NCI-H1105 treated with DMSO at 0.1 percent for 48 hours (cell line): ENCODE measurements around the gene HDAC10.

Source experiments
- DNase-seq: peaks from one replicate; lab custom pipeline; 2025; lab: John Stamatoyannopoulos, UW

The HDAC10 gene

DNA sequence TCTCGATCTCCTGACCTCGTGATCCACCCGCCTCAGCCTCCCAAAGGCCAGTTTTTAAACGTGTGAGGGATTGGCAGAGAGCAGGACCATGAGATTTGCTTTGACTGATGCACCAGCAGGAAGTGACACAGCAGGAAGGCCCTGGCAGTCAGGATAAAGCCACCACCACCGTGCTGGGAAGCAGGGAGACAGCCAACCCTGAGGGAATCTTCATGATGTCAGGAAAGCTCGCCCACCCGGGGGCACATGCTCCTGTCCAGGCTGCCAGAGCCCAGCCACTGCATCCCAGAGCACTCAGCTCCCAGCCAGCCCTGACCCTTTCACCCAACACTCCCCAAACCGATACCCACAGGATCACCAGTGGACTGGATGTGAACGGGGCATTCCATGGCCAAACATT, 12.3 kb downstream of the HDAC10 start:
- DNase-seq, result no peak

DNA sequence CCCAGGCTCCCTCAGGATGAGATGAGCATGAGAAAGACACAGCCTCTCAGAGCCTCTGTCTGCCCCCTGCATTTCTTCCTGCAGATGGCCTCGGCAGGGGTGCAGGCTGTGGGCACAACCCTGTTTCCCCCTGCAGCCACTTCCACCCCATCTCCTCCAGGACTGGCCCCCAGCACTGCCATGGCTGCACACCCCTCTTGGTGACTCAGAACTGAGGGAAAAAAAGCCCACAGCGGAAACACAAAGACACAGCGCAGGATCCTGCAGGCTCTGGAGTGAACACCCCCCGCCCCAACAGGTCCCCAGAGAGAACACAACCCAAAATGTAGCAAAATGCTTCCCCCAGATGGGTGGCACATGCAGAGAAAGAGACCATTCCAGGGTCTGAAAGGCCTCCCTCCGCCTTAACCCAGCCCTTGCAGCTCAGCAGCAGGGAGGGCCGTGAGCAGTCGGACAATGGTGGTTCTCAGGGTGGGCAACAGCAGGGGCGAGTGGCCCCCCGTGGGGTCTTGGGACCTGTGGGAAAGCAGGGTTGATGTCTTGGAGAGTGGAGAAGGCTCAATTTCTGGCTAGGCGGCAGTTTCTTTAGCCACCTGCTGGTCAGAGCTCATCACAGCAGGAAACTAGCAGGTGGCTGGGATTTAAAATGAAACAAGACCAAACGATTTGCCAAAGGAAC, 14.2 kb downstream of the HDAC10 start:
- DNase-seq, result no peak

DNA sequence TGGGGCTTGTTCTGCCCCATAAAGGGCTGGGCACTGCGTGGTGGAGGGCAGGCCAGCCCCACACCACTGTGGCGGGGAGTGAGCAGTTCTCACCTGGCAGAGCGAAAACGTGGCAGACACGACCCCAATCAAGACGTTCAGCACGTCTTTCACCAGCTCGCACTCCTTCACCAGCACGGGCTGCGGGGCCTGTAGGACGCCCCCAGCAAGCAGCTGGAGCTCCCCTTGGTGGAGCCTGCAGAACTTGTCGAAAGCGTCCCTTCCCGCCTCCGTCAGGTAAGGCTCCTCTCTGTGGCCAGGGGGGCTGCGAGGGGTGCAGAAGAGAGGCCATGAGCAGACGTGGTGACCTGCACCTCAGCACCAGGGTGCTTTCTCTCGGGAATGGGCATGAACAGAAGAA, 17.8 kb downstream of the HDAC10 start:
- DNase-seq, result no peak

DNA sequence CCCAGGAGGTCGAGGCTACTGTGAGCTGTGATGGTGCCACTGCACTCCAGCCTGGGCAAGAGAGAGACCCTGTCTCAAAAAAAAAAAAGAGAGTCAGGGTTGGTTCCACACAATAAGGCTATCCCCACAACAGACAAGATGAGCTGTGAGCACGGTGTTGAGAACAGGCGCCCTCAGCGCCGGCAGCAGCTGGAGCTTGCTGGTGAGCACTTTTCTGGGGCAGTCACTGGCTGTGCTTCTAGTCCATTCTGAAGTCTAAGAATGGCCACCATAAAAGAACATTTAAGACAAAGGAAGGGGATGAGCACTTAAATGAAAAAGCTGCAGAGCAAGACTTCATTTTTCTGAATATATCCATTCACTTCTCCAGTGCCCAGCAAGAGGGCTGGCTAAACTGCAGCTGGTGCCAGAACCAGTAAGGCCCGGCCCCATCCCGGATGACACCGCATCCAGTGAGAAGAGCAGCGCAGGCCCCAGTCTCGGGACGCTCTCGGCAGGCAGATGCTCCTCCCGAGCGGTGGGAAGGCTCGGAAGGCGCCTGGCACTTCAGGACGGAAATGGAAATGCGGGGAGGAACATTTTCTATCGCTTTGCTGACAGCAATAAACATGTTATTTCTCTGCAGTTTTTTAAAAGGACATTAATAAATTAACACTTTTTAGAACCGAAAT, 18.4 kb downstream of the HDAC10 start:
- DNase-seq, result no peak

DNA sequence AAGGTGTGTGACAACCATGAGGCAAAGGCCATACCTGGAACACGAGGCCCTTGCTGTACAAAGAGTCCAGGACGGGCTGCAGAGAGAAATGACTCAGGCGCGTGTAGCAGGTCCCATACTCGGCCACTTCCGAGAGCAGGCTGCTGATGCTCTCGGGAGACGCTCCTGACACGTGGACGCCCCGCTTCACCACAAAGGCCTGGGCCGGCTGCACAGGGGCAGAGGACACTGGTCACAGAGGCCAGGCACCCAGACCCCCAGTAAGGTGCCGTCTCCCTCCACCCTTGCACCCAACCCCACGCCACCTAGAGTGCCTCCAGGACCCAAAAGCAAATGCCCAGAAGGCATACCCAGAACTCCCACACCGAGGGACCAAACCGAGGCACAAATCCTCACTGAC, 21.7 kb downstream of the HDAC10 start:
- no peak for DNase-seq

DNA sequence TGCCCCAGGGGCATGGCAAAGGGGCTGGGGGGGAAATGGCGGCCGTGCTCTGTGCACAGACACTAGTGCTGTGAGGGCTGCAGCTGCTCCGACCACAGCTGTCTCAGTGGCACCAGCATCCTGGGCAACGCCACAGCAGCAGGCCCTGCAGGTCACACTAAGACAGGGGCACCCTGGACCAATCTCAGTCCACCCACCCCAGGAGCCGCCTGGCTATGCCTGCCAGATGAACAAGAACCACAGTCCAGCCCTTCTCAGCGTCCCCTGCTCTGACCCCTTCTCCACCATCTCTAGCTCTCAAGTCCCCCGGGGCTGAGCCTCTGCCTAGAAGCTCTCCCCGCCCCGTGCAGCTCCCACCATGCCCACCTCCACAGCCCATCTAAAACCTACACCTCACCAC, 22.7 kb downstream of the HDAC10 start:
- no peak for DNase-seq

DNA sequence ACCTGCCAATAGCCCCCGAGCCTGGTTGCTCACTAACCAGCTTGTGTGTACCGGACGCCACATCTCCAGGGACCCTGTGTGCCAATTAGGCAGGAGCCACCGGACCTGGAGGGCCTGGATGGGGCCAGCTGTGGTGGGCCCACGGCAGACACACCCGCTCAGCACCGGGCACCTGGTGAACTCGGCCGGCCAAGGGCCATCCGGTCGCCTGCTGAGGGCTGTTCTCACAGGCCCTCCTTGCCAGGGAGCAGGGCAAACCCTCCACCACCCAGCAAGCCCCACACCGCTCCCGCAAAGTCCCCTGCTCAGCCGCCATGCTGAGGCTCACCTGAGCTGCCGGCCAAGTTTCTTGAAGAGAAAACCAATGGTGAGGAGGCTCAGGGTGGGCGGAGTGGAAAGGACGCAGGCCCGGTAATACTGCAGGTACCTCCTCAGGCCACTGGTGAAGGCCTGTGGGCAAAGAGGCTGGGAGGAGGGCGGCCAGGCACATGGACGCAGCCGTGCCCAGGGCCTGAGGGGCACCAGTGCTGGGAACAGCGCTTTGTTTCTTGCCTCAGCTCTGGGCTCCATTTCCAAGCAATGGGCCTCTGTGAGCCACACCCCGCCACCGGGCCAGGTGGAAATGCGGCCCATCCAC, 23.4 kb downstream of the HDAC10 start:
- no peak for DNase-seq

DNA sequence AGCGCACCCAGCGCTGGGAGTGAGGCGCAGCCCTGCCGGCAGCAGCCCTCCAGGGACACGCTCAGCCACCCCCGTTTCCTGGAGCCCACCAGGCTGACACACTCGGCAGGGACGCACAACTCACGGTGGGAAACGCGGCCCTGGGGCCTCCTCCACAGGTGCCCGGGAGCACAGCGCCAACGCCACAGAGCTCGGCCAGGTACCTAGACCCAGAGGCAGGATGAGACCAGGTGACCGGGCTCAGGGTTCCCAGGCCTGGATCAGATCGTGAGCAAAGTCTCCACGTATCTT, 24.2 kb downstream of the HDAC10 start:
- DNase-seq, result no peak

DNA sequence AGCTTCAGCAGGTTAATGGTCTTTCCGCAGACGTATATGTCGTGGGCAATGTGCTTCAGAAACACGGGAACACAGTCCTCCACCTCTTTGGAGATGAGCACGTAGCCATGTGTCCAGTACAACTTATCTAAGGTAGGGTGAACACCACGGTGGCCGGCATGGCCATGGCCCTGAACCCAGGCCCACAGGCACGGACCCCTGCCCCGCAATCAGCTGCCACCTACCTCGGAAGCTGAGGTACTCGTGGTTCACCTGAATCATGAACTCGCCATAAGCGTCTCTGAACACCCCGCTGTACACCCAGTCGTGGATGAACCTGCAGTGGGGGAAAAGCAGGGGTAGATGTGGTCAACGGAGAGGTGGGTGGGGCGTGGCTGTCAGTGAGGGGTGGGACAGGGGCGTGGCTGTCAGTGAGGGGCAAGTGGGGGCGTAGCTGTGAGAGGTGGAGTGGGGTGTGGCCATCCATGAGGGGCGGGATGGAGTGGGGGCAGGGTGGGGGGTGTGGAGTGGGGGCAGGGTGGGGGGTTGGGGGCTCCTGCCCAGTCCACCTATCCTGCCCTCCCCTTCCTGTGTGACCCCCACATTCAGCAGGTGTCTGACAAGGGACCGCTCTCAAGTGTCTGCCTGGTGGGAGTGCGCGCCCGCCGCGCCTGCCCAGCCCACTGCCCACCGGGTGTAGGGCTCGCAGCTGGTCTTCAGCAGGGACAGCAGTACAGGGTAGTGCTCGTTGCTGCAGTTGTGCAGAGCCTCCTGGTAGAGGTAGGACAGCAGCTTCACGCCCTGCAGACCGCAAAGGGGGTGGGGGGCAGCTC, 24.8 kb downstream of the HDAC10 start:
- no peak for DNase-seq

DNA sequence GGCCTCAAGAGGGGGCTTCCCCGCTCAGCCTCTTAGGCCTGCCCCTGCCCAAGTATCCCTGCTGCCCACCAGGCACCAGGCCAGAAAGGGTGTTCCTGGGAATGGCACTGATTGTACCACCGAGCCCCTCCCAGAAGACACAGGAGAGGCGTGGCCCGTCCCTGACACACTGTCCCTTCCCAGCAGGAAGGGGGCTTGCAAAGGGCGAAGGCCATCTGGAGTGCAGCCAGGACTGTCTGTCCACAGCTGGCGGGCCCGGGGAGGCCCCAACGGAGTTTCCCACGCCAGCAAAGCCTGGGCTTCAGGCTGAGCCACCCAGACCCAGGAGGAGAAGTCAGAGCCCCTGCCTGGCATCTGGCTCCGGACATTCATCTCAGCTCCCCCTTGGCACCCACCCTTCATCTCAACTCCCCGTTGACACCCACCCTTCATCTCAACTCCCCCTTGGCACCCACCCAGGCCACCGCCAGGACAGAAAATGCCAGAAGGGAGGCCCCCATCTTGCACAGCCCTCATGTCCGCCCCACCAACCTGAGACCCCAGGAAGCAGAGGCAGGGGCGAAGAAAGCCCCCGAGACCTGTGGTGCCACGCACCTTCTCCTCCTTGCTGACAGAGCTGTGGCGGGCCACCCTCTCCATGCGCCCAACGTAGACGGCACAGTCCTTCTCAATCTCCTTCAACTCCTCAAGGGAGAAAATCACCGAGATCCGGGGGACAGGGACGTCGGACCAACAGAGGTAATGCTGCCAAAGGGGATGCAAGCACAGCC, 25.7 kb downstream of the HDAC10 start:
- DNase-seq, result no peak

DNA sequence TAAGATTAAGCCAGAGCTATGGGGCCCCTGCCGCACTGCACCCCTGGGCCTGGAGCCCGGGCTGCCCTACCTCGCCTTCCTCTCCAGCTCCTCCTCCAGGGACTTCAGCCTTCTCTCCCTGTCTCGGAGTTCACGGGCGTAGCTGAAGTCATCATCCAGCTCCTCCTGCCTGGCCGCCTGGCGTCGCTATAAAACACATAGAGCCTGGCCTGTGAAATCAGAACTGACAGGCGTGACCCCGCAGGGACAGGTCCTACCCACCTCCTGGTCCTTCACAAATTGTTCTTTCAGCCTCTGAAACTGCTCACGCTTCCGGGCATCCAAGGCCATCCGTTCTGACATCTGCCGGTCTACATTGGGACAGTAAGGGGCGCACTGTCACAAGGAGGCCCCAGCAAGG, 27.0 kb downstream of the HDAC10 start:
- DNase-seq, result no peak

DNA sequence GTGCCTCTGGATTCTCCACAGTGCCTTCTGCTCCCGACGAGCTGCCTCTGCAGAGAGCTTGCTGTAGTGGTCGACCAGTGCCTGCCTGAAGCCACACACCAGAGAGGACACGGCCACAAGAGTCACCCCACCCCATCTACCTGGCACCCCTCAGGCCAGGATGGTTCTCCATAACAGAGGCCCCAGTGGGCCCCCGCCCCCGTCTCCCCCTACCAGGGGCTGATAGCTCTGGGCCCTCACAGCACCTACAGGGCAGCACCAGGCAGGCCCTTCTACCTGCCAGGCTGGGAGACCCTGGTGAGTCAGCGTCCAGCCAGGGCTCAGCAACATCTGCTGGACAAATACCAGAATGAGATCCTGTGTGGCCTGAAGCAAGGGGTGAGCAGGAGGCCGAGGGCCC, 28.6 kb downstream of the HDAC10 start:
- no peak for DNase-seq

DNA sequence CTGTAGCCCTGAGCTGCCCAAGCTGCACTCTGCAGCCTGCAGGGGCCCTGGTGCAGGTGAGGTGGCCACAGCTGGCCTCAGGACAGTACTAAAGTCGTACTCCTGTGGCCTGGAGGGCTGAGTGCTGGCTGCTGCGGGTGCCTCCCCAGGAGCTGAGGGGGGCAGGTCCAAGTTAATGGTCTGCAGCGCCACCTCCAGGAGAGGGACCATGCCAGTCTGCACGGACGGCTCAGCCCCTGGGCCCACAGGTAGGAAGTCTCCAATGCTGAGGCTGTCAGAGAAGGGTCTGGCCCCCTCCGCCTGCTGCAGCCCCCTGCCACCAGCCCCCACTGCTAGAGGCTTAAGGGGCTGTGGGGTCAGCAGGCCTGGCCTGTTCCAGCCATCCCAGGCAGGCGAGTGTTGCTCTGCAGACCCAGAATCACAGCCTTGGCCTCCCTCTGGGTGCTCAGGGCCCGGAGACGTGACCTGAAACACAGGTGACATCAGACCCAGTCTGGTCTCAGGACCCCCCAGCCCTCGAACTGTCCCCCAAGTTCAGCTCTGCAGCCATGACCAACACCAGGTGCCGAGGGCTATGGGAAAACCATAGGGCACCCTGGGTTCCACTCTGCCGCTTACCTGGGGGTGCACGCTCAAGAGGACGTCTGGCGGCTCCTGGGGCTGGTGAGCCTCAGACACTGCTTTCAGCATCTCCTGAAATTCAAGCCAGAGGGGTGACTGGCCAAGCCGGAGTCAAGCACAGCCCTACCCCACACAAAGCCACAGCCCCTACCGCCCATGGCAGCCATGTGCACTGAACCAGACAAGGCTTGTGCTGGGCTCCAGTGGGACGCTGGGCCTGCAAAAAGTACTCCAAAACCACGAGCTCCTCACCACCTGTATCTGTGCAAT, 29.4 kb downstream of the HDAC10 start:
- no peak for DNase-seq

DNA sequence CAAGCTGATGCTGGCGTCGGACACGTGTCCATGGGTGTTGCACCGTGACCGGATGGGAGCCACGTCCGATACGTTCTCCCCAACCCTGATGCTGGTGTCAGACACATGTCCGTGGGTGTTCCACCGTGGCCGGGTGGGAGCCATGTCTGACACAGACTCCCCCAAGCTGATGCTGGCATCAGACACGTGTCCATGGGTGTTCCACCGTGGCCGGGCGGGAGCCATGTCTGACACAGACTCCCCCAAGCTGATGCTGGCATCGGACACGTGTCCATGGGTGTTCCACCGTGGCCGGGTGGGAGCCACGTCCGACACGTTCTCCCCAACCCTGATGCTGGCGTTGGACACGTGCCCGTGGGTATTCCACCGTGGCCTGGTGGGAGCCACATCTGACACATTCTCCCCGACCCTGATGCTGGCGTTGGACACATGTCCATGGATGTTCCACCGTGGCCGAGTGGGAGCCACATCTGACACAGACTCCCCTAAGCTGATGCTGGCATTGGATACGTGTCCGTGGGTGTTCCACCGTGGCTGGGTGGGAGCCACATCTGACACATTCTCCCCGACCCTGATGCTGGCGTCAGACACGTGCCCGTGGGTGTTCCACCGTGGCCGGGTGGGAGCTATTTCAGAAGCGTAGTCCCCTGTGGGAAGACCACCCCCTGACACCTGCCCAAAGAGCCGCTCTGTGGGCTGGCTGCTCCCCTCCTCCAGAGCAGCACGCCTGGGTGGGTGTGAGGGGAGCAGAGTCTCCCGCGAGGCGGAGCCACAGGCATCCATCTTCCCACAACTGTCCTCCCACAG, 30.3 kb downstream of the HDAC10 start:
- DNase-seq, result no peak

DNA sequence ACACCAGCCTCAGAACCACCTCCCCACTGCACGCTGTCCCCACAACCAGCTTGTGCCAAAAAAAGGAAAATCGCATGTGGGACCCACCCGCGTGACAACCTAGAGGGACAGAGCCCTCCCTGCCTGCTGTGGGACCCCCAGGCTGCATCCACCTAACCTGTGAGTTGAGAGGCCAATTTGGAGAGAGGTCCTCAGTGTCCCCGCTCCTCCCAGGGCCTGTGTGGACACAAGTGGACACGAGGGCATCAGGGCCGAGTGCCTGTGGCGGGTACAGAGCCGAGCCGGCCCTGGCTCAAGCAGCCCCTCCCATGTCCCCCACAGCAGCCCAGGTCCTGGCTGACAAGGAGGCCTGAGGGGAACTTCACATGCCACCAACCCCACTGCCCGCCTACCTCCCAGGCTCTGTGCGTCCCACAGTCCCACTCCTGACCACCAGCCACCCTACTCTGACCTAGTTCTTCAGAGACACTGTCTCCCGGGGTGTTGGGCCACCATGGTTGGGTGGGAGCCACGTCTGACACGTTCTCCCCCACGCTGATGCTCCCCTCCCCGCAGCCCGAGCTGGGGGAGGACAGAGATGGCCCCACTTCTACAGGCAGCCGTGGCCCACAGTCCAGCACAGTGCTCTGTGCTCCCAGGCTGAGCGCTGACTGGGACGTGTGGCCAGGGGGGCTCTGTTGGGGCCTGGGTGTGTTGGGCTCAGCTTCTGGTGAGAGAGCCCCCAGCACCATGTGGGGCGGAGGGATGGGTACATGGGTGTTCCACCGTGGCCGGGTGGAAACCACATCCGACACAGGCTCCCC, 31.1 kb downstream of the HDAC10 start:
- DNase-seq, result no peak

DNA sequence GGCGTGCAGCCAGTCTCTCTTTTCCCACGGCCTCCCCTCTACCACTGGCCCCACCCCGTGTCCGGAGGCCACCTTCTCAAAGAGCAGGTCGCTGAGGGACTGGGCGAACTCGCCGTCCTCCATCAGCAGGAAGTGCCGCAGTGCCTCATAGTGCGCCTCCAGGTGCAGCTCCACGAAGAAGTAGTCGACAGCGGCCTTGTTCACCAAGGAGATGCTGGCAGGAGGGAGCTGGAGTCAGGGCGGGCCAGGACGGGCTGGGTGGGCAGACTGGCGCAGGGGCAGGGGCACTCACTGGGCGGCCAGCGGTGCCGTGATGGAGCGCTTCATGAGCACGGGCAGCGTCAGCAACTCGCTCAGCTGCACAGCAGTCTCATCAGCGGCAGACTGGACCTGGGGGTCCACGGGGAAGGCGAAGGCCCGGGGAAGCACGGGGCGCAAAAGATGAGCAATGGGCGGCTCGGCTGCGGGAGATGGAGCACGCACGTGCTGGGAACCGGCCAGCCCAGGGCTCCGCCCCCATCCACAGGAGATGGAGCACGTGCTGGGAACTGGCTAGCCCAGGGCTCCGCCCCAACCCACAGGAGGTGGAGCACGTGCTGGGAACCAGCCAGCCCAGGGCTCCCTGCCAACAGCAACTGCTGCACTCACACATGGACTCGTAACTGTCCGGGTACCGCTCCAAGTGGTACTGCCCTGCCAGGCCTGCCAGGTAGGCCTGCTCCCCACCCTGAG, 31.9 kb downstream of the HDAC10 start:
- DNase-seq, result peak; percentile 67

DNA sequence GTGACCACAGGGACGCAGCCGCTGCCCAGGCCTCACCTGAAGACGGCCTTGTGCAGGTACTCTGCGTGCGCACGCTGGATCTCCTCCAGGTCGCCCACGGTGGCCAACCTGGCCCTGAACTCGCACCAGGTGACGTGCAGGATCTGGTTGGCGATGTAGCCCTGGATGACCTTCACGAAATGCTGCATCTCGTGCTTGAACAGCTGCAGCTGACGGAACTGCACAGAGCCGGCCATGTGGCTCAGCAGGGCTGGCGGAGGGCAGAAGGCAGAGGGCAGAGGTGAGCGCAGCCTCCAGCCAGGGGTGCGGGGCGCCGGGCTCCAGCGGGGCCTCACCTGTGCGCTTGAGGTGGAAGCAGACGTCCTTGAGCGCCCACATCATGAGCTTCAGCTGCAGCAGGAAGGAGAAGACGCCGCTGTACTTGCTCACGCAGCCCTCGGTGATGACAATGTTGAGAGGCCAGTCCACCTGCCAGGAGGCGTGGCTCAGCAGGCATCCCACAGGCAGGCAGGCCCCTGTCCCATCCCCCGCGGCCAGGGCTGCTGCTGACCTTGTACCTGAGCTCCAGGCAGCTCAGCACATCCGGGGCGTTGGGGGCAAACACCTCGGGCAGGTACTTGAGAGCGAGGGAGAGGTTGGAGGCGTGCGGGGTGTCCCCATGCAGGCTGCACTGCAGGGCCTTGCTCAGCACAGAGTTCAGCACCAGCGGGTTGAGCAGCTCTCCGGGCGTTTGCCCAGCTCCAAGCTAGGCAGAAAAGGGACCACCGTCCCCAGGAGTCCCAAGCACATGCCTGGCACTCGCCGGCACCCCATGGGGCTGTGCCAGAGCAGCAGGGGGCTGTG, 32.7 kb downstream of the HDAC10 start:
- no peak for DNase-seq
